ENCODE results near the gene CAPN3.

CAPN3 gene

DNA sequence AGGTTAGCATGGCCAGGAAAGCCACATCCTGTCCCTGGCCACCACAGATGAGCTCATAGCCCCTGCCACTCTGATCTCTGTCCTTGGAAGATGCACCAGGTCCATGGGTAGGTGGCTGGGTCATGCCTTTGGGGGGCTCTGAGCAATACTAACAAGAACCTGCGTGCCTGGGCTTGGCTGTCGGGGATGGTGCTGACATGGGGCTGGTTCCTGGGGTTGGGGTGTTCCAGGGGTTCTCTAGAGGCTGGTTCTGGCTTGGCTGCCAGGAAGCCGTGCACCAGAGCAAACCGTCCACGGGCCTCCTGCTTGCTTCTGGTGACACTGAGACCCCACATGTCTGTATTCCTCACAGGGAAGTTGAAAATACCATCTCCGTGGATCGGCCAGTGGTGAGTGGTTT is 44.1 kb downstream of the CAPN3 start:
- TF ChIP-seq, protein P1, sequence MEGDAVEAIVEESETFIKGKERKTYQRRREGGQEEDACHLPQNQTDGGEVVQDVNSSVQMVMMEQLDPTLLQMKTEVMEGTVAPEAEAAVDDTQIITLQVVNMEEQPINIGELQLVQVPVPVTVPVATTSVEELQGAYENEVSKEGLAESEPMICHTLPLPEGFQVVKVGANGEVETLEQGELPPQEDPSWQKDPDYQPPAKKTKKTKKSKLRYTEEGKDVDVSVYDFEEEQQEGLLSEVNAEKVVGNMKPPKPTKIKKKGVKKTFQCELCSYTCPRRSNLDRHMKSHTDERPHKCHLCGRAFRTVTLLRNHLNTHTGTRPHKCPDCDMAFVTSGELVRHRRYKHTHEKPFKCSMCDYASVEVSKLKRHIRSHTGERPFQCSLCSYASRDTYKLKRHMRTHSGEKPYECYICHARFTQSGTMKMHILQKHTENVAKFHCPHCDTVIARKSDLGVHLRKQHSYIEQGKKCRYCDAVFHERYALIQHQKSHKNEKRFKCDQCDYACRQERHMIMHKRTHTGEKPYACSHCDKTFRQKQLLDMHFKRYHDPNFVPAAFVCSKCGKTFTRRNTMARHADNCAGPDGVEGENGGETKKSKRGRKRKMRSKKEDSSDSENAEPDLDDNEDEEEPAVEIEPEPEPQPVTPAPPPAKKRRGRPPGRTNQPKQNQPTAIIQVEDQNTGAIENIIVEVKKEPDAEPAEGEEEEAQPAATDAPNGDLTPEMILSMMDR (conservative IDR thresholded peaks at IDR 0.05), result no peak
- TF ChIP-seq ZFX (IDR thresholded peaks at IDR 0.05), result no peak
- H3K27ac ChIP-seq, result no peak overlapping the region

DNA sequence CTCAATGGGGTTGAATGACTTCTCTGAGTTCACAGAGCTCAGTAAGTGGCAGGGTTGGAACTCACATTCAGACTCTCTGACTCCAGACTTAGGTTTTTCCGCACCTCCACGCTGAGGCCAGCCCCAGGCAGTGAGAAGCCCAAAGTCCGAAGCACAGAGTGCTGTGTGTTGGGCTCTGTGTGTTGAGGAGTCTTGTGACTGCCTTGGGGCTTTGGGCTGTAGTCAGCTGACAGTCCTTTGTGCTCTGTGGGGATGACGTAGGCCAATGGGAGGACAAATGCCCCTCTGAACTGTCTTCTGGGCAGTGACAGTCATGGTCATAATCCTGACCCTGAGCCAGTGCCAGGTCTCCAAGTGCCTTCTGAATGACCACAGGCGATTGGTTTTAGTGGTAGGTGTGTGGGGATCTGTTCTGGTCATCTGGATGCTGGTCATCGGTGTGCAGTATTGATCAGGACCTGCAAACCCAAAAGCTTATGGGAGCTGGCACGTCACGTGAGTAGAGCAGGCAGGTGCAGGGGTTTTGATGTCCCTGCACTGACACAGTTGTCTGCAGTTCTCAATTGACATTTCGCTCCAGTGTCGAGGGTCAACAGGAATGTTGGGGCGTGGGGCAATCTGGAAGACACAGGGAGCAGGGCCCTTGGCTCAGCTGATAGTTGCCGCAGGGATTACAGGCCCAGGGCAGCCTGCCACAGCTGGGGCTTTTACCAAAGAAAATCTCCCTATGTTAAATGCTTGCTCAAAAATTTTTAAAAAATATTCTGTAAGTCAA is 45.3 kb downstream of the CAPN3 start:
- no peak for TF ChIP-seq ZFX (IDR thresholded peaks at IDR 0.05)
- TF ChIP-seq, protein P1 (conservative IDR thresholded peaks at IDR 0.05), result no peak
- H3K27ac ChIP-seq, result no peak overlapping the region

GRCh38 chr15:42405863-42406482 is 46.7 kb downstream of the CAPN3 start:
- no peak overlapping the region for H3K27ac ChIP-seq
- TF ChIP-seq ZFX (IDR thresholded peaks at IDR 0.05), result no peak
- TF ChIP-seq, protein P1 (conservative IDR thresholded peaks at IDR 0.05), result no peak

GRCh38 chr15:42408178-42408577 is 48.9 kb downstream of the CAPN3 start:
- H3K27ac ChIP-seq, result no peak overlapping the region
- TF ChIP-seq, protein P1 (conservative IDR thresholded peaks at IDR 0.05), result no peak
- TF ChIP-seq ZFX (IDR thresholded peaks at IDR 0.05), result no peak

GRCh38 chr15:42409011-42409410 is 49.7 kb downstream of the CAPN3 start:
- TF ChIP-seq ZFX (IDR thresholded peaks at IDR 0.05), result no peak
- TF ChIP-seq, protein P1 (conservative IDR thresholded peaks at IDR 0.05), result no peak

DNA sequence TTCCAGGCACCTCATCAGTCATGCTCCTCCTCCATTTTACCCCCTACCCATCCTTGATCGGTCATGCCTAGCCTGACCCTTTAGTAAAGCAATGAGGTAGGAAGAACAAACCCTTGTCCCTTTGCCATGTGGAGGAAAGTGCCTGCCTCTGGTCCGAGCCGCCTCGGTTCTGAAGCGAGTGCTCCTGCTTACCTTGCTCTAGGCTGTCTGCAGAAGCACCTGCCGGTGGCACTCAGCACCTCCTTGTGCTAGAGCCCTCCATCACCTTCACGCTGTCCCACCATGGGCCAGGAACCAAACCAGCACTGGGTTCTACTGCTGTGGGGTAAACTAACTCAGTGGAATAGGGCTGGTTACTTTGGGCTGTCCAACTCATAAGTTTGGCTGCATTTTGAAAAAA is 52.6 kb downstream of the CAPN3 start:
- TF ChIP-seq, protein P1 (conservative IDR thresholded peaks at IDR 0.05), result no peak
- no peak for TF ChIP-seq ZFX (IDR thresholded peaks at IDR 0.05)
- H3K27ac ChIP-seq, result no peak overlapping the region

More at GRCh38 chr15:42409011-42409410, 49.7 kb downstream of the CAPN3 start:
- H3K27ac ChIP-seq, result no peak overlapping the region

DNA sequence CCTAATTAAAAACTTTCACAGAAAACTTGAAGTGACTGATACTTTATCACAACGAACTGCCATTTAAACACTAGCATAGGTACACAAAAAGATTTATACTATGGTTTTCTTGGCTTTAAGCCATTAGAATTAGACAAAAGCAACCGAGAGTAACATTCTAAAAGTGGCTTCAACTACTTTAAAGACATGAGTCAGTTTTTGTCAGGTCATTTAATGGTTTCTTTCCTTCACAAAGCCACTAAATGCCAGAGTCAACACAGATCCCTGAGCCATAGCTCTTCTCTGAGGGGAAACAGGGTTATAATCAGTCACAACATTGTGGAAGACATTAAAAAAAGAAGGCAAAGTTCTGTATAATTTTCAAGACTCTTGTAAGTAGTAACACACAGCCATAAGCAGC is 54.6 kb downstream of the CAPN3 start:
- no peak overlapping the region for H3K27ac ChIP-seq
- TF ChIP-seq ZFX (IDR thresholded peaks at IDR 0.05), result no peak
- TF ChIP-seq, protein P1 (conservative IDR thresholded peaks at IDR 0.05), result no peak

Measured in C4-2B (cell line).